Erythroblast (primary cell): ENCODE data around the gene SHTN1.

Experiments used
- GATA1 ChIP-seq: IDR thresholded peaks from 2 replicates; pipeline ENCODE4 v1.6.1; 2011; ENCODE audit warnings: low read depth, mild to moderate bottlenecking, control low read depth, low read length, moderate library complexity
- POLR2A ChIP-seq: IDR thresholded peaks from 2 replicates; pipeline ENCODE4 v1.6.1; 2011; ENCODE audit warnings: mild to moderate bottlenecking, low read length

DNA sequence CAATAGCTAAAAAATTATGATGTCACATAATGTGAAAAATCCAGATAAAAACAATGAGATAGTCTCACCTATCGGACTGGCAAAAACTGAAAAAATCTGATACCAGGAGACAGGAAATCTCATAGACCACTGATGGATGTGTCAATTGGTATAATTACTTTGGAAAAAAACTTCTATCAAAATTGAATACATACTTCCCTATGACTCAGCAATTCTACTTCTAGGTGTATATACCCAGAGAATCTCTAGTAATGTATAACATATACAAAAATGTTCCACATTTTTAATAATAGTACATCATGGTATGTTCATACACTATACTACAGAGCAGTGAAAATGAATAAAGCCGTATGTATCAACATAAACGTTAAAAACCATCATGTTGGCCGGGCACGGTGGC is 34.9 kb downstream of the SHTN1 start:
- no peak for TF ChIP-seq POLR2A
- TF ChIP-seq GATA1 = no peak
